Measurements from ENCODE around the gene LRRC47.

Gene LRRC47

DNA sequence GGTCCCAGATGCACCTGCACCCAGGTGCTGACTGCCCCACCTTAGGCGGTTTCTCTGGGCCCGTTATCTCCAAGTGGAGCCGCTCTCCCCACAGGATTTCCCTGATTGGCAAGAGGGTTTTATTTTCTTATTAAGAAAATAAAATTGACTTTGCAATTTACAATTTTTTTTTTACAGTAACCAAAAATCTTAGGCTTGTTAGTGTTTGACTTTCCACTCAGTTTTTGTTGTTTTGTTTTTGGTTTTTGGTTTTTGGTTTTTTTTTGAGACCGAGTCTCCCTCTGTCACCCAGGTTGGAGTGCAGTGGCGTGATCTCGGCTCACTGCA, 48.8 kb downstream of the LRRC47 start:
- CTCF ChIA-PET: no interaction called here
- POLR2A ChIA-PET: no interaction called here
- DNase-seq (ENCODE audit: extremely low spot score): no peak
- TF ChIP-seq FOXK2 (IDR thresholded peaks at IDR 0.05) (no peak), SUZ12 (IDR thresholded peaks at IDR 0.05) (no peak), BHLHE40 (IDR thresholded peaks at IDR 0.05; ENCODE audit: borderline replicate concordance) (no peak), ZNF384 (IDR thresholded peaks at IDR 0.05) (no peak), NFRKB (IDR thresholded peaks at IDR 0.05) (no peak)

DNA sequence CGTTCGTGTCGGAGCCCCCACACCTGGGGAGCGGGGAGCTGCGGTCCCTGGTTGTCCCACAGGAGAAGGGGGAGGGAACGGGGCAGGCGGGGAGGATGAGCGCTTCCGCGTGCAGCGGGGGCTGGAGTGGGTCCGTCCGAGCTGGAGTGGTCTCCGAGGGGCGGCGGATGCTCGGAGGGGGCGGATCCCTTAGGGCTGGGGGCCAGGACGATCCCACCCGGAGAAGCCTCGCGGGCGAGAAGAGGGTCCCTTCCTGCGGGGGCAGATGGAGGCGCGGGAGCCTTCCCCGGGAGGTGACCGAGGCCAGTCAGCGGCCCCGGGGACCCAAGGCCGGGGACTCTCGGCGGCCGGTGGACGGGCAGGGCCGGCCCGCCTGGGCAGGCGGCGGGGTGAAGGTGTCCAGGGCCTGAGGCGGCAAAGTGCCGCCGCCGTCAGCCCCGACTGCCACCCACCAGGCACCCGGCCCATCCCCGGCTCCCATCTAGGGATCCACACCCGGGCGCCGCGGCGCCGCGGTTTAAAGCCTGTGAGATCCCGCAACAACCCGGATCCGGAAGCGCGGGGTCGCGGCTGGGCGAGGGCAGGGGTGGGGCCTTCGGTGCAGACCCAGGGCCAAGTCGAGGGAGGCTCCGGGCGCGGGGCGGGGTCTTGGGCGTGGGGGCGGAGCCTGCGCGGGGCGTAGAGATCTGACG, 49.3 kb downstream of the LRRC47 start:
- ChIA-PET POLR2A (no interaction called here), CTCF (no interaction called here)
- DNase-seq (ENCODE audit: extremely low spot score): peak; percentile 96
- TF ChIP-seq L3MBTL2 (conservative IDR thresholded peaks at IDR 0.05) (0 out of 2 replicates have a peak, but pooled peaks have one; percentile 6), ELF4 (IDR thresholded peaks at IDR 0.05) (no peak)

DNA sequence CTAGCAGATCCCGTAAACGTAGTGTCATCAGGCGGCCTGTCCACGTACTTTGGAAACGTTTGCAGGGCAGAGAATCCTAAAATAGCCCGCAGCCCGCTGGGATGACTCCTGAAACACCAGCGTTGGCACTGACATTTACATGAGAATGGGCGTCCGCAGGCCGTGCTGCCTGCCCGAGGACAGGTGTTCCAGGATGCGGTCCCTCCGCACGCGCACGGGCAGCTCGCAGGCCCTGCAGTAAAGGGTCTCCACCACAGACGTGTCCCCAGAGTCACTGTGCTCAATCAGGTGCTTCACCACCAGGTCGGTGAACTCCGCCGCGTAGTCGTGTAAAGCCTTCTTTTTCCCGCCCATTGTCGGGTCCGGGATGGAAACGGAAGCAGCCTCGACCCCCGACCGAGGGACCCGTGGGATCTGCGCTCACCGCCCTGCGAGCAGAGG, 49.9 kb downstream of the LRRC47 start:
- ChIA-PET POLR2A (no interaction called here), CTCF (no interaction called here)
- peak; percentile 61; the same call in 1 of the 2 replicates for TF ChIP-seq L3MBTL2 (conservative IDR thresholded peaks at IDR 0.05)
- TF ChIP-seq SP1 (IDR thresholded peaks at IDR 0.05): no peak
- no peak for DNase-seq (ENCODE audit: extremely low spot score)

GRCh38 chr1:3745590-3746381, 50.5 kb downstream of the LRRC47 start:
- CTCF ChIA-PET: no interaction called here

GRCh38 chr1:3745071-3745470, 51.2 kb downstream of the LRRC47 start:
- DNase-seq (ENCODE audit: extremely low spot score): no peak
- ChIA-PET CTCF (no interaction called here), POLR2A (interaction anchor here (1.0 kb wide), 1 partner anchor 51 kb away, joined by 3 read pairs; no protein-coding TSS in a partner anchor)
- no peak for TF ChIP-seq TARDBP (IDR thresholded peaks at IDR 0.05)
- no peak for TF ChIP-seq ARNT (IDR thresholded peaks at IDR 0.05)
- TF ChIP-seq FOXM1 (IDR thresholded peaks at IDR 0.05; ENCODE audit: borderline replicate concordance): no peak
- TF ChIP-seq L3MBTL2 (conservative IDR thresholded peaks at IDR 0.05): no peak
- TF ChIP-seq FOXA1 (IDR thresholded peaks at IDR 0.05): no peak
- no peak for TF ChIP-seq SUZ12 (IDR thresholded peaks at IDR 0.05)

More at GRCh38 chr1:3745590-3746381, 50.5 kb downstream of the LRRC47 start:
- TF ChIP-seq LEF1 (IDR thresholded peaks at IDR 0.05; ENCODE audit: borderline replicate concordance) (no peak), SUZ12 (IDR thresholded peaks at IDR 0.05) (no peak), TARDBP (IDR thresholded peaks at IDR 0.05) (no peak), HDGF (IDR thresholded peaks at IDR 0.05; ENCODE audit: borderline replicate concordance) (no peak), NFRKB (IDR thresholded peaks at IDR 0.05) (no peak), BHLHE40 (IDR thresholded peaks at IDR 0.05; ENCODE audit: borderline replicate concordance) (no peak), FOXM1 (IDR thresholded peaks at IDR 0.05; ENCODE audit: borderline replicate concordance) (no peak), CTBP1 (IDR thresholded peaks at IDR 0.05; ENCODE audit: borderline replicate concordance) (no peak), ARNT (IDR thresholded peaks at IDR 0.05) (no peak), PKNOX1 (IDR thresholded peaks at IDR 0.05) (no peak), SP1 (IDR thresholded peaks at IDR 0.05) (no peak)
- POLR2A ChIA-PET: no interaction called here
- no peak for DNase-seq (ENCODE audit: extremely low spot score)

DNA sequence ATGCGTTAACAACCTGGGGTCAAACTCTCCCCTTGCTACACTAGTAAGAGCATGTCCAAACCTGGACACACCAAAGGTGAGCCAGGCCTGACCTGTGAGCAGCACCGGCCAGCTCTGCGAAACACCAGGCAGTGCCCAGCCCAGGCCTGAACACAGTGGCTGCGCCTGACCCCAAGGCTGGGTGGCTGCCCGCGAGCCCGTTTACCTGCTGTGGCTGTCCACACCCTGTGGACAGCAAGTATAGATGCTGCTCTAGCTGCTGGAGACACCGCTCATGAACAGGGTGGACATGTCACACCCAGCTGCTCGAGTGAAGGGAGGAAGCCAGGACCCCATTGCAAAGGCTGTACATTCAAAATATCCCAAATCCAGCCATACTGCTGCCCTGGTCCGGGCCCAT, 51.7 kb downstream of the LRRC47 start:
- ChIA-PET CTCF (no interaction called here), POLR2A (interaction anchor here (0.6 to 1.0 kb wide), 2 partner anchors 10 to 51 kb away, joined by 3 read pairs; no protein-coding TSS in a partner anchor)
- TF ChIP-seq TARDBP (IDR thresholded peaks at IDR 0.05) (no peak), ARNT (IDR thresholded peaks at IDR 0.05) (no peak), ZNF384 (IDR thresholded peaks at IDR 0.05) (no peak), SUZ12 (IDR thresholded peaks at IDR 0.05) (no peak), BHLHE40 (IDR thresholded peaks at IDR 0.05; ENCODE audit: borderline replicate concordance) (no peak), FOXA1 (IDR thresholded peaks at IDR 0.05) (no peak), FOXM1 (IDR thresholded peaks at IDR 0.05; ENCODE audit: borderline replicate concordance) (no peak), HDGF (IDR thresholded peaks at IDR 0.05; ENCODE audit: borderline replicate concordance) (no peak), SP1 (IDR thresholded peaks at IDR 0.05) (no peak), L3MBTL2 (conservative IDR thresholded peaks at IDR 0.05) (no peak), CTBP1 (IDR thresholded peaks at IDR 0.05; ENCODE audit: borderline replicate concordance) (no peak), LEF1 (IDR thresholded peaks at IDR 0.05; ENCODE audit: borderline replicate concordance) (no peak), ELF4 (IDR thresholded peaks at IDR 0.05) (no peak)
- no peak for DNase-seq (ENCODE audit: extremely low spot score)

GRCh38 chr1:3743826-3744225, 52.5 kb downstream of the LRRC47 start:
- ChIA-PET POLR2A (no interaction called here), CTCF (no interaction called here)
- no peak for TF ChIP-seq ZNF384 (IDR thresholded peaks at IDR 0.05)
- no peak for TF ChIP-seq FOXA1 (IDR thresholded peaks at IDR 0.05)
- no peak for TF ChIP-seq L3MBTL2 (conservative IDR thresholded peaks at IDR 0.05)
- no peak for TF ChIP-seq ELF4 (IDR thresholded peaks at IDR 0.05)
- TF ChIP-seq BHLHE40 (IDR thresholded peaks at IDR 0.05; ENCODE audit: borderline replicate concordance): no peak
- no peak for TF ChIP-seq HDGF (IDR thresholded peaks at IDR 0.05; ENCODE audit: borderline replicate concordance)
- TF ChIP-seq TARDBP (IDR thresholded peaks at IDR 0.05): no peak
- no peak for TF ChIP-seq SUZ12 (IDR thresholded peaks at IDR 0.05)
- TF ChIP-seq CTBP1 (IDR thresholded peaks at IDR 0.05; ENCODE audit: borderline replicate concordance): no peak
- DNase-seq (ENCODE audit: extremely low spot score): no peak

GRCh38 chr1:3743421-3743820, 52.9 kb downstream of the LRRC47 start:
- POLR2A ChIA-PET: no interaction called here
- CTCF ChIA-PET: no interaction called here
- TF ChIP-seq SP1 (IDR thresholded peaks at IDR 0.05) (no peak), FOXK2 (IDR thresholded peaks at IDR 0.05) (no peak), LEF1 (IDR thresholded peaks at IDR 0.05; ENCODE audit: borderline replicate concordance) (no peak), ELF4 (IDR thresholded peaks at IDR 0.05) (no peak)
- no peak for DNase-seq (ENCODE audit: extremely low spot score)

Data from HEK293T (cell line).